IPS-15b (cell line): ENCODE results near the gene NKX2-2.
"Not testable (repeated sequence)": the region's sequence is repeated elsewhere in the genome, so short reads cannot be mapped to it uniquely, and the experiment has no call there.

Experiments used
- H3K27me3 ChIP-seq: one replicate; pipeline ENCODE4 v1.6.1; 2013; ENCODE audit warnings: low read length; ENCODE audit not compliant: control insufficient read depth, insufficient read depth
- H3K36me3 ChIP-seq: one replicate; pipeline ENCODE4 v1.6.1; 2013; ENCODE audit warnings: low read length; ENCODE audit not compliant: control insufficient read depth, insufficient read depth
- H3K4me1 ChIP-seq: one replicate; pipeline ENCODE4 v1.6.1; 2013; ENCODE audit warnings: mild to moderate bottlenecking, low read length; ENCODE audit not compliant: control insufficient read depth, insufficient read depth
- H3K4me3 ChIP-seq: one replicate; pipeline ENCODE4 v1.5.1; 2013; ENCODE audit warnings: low read depth, low read length
- H3K9ac ChIP-seq: one replicate; pipeline ENCODE4 v1.6.1; 2013; ENCODE audit warnings: low read depth, mild to moderate bottlenecking, low read length
- H3K9me3 ChIP-seq: one replicate; pipeline ENCODE4 v1.6.1; 2013; ENCODE audit warnings: mild to moderate bottlenecking, low read length; ENCODE audit not compliant: control insufficient read depth, insufficient read depth

Gene NKX2-2

DNA sequence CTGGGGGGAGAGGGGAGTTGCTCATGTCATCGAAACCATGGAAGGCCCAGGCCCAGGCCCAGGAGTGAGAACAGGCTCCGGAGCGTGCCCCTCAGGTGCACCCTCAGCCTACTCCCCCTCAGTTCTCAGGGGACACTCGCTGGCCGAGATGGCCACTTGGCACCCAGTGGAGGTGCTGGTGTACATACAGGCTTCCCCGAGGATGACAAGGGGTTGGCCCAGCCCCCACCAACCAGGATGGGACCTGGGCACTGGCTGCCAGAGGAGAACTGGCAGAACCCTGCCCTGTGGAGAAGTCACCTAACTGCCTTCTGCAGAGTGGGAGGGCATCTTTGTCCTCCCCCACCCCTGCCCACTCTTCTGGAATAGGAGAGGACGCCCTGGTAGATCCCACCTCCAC is 9.5 kb downstream of the NKX2-2 start:
- H3K27me3 ChIP-seq, result peaks cover 76% of the 10 kb centered on the region
- no peaks in the 10 kb centered on the region for H3K9me3 ChIP-seq

GRCh38 chr20:21503345-21503744 is 10.5 kb downstream of the NKX2-2 start:
- Histone ChIP-seq H3K4me1 (peaks cover 17% of the 10 kb centered on the region), H3K9me3 (no peaks in the 10 kb centered on the region), H3K36me3 (no peaks in the 10 kb centered on the region), H3K9ac (no peak overlapping the region), H3K27me3 (peaks cover 67% of the 10 kb centered on the region), H3K4me3 (no peak overlapping the region)

More for the DNA sequence above, 9.5 kb downstream of the NKX2-2 start:
- peaks cover 7% of the 10 kb centered on the region for H3K4me1 ChIP-seq
- H3K4me3 ChIP-seq, result no peak overlapping the region
- no peaks in the 10 kb centered on the region for H3K36me3 ChIP-seq
- H3K9ac ChIP-seq, result no peak overlapping the region

DNA sequence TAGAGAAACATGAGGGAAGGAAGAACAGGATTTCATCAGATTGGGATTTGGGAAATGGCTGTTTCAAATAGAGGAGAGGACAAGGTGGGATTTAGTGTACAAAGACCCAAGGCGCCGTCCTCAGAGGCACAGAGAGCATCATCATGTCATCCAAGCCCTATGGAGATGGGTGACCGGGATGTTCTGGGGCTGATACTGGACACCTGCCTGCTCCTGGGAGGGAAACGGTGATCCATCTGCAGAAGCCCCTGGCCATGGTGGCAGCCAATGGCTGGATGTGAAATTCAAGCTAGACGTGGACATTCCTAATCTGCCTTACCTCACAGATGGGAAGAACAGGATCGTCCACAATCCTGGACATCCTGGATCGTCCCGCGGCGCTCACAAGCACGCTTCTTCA is 12.7 kb downstream of the NKX2-2 start:
- no peaks in the 10 kb centered on the region for H3K9me3 ChIP-seq
- no peaks in the 10 kb centered on the region for H3K36me3 ChIP-seq
- H3K9ac ChIP-seq, result no peak overlapping the region
- peaks cover 46% of the 10 kb centered on the region for H3K27me3 ChIP-seq
- H3K4me3 ChIP-seq, result no peak overlapping the region
- H3K4me1 ChIP-seq, result peaks cover 15% of the 10 kb centered on the region

DNA sequence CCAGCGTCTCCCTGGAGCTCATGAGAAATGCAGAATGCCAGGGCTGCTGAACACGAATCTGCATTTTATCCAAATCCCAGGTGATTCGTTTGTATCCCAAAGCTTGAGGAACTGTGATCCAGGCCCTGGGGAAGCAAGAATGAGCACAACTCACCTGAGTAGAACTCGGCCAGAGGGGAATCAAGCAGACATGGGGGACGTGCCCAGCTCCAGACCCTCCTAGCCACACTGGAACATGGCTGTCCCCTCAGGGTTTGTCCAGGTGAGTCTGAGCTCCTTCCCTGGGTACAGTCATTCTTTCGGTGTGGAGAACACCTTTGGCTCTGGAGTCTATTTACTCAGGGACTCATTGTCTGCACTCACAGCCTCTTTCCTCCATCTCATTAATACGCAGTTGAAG is 13.3 kb downstream of the NKX2-2 start:
- Histone ChIP-seq H3K9ac (no peak overlapping the region), H3K4me3 (no peak overlapping the region), H3K27me3 (peaks cover 44% of the 10 kb centered on the region), H3K36me3 (no peaks in the 10 kb centered on the region), H3K4me1 (peaks cover 15% of the 10 kb centered on the region), H3K9me3 (no peaks in the 10 kb centered on the region)

DNA sequence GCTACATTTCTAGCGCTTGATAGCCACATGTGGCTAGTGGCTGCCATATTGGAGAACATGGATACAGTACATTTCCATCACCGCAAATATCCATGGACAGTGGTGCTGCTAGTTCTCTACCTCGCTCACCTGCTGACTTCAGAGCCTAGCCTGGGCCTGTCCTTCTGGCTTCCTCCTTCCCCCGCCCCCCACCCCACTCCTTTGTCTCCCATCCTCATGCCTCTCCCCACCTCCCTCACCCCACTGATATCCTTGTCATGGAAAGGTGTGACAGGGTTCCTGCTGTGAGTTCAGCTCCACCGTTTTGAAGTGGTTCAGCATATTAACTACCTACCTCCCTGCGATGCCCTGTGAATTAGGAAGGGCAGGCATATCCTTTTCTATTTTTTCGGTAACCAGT is 14.2 kb downstream of the NKX2-2 start:
- H3K36me3 ChIP-seq, result no peaks in the 10 kb centered on the region
- peaks cover 36% of the 10 kb centered on the region for H3K27me3 ChIP-seq
- H3K4me3 ChIP-seq, result no peak overlapping the region

DNA sequence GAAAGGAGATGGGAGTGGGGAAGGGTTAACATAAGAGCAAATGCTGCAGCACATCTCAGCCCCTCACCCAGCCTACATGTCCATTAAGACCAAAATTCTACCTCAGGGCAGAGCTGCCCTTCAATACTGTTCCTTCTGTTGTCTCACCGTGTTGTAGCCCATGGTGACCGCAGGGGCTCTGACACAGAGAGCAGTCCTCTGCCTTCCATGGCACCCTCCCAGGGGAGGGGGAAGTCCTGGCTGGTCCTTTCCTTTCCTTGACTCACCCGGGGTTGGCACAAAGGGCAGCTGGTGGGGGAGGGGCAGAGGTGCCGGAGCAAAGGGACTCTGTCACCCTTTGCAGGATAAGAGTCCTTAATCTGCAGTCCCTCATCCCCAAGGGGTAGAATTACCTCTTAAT is 15.2 kb downstream of the NKX2-2 start:
- H3K9ac ChIP-seq, result no peak overlapping the region
- no peak overlapping the region for H3K4me3 ChIP-seq
- H3K36me3 ChIP-seq, result no peaks in the 10 kb centered on the region
- H3K9me3 ChIP-seq, result no peaks in the 10 kb centered on the region
- H3K27me3 ChIP-seq, result peaks cover 25% of the 10 kb centered on the region
- peaks cover 13% of the 10 kb centered on the region for H3K4me1 ChIP-seq

More for the DNA sequence above, 14.2 kb downstream of the NKX2-2 start:
- Histone ChIP-seq H3K9ac (no peak overlapping the region), H3K4me1 (peaks cover 13% of the 10 kb centered on the region), H3K9me3 (no peaks in the 10 kb centered on the region)

DNA sequence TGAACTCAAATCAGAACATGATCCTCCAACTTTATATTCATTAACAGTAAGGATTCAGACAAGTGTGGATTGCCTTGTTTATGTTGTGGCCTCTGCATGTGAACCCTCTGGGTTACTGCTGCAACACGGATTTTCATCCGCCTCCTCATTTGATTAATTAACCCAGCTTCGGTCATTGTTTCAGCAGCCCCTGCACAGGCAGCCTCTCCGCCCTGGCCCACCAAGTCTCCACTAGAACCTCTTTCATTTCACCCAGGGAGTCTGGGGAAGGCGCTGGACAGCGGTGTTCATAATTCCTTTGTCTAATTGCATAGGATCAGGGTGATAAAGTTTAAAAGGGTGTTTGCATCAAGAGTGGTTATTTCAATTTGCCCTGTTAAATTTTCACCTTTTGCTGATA is 15.7 kb downstream of the NKX2-2 start:
- Histone ChIP-seq H3K9ac (no peak overlapping the region), H3K27me3 (peaks cover 21% of the 10 kb centered on the region), H3K4me1 (peaks cover 13% of the 10 kb centered on the region), H3K36me3 (no peaks in the 10 kb centered on the region), H3K4me3 (no peak overlapping the region), H3K9me3 (no peaks in the 10 kb centered on the region)

- Histone ChIP-seq H3K4me1 (peaks cover 13% of the 10 kb centered on the region), H3K36me3 (no peaks in the 10 kb centered on the region), H3K9me3 (no peaks in the 10 kb centered on the region), H3K9ac (no peak overlapping the region), H3K27me3 (peaks cover 14% of the 10 kb centered on the region), H3K4me3 (no peak overlapping the region)
Observed at GRCh38 chr20:21496452-21496851, 17.4 kb downstream of the NKX2-2 start.

- Histone ChIP-seq H3K27me3 (no peaks in the 10 kb centered on the region), H3K4me1 (no peaks in the 10 kb centered on the region), H3K4me3 (no peak overlapping the region), H3K36me3 (no peaks in the 10 kb centered on the region), H3K9ac (no peak overlapping the region), H3K9me3 (no peaks in the 10 kb centered on the region)
Observed at GRCh38 chr20:21493049-21493448, 20.8 kb downstream of the NKX2-2 start.

GRCh38 chr20:21490105-21490504 is 23.8 kb downstream of the NKX2-2 start:
- H3K4me1 ChIP-seq, result no peaks in the 10 kb centered on the region

DNA sequence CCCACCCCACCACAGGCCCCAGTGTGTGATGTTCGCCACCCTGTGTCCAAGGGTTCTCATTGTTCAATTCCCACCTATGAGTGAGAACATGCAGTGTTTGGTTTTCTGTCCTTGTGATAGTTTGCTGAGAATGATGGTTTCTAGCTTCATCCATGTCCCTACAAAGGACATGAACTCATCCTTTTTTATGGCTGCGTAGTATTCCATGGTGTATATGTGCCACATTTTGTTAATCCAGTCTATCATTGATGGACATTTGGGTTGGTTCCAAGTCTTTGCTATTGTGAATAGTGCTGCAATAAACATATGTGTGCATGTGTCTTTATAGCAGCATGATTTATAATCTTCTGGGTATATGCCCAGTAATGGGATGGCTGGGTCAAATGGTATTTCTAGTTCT is 33.7 kb downstream of the NKX2-2 start:
- not testable (repeated sequence) for H3K27me3 ChIP-seq, H3K36me3 ChIP-seq, H3K4me3 ChIP-seq, H3K9ac ChIP-seq, H3K9me3 ChIP-seq, H3K4me1 ChIP-seq

More at GRCh38 chr20:21490105-21490504, 23.8 kb downstream of the NKX2-2 start:
- H3K27me3 ChIP-seq, result no peaks in the 10 kb centered on the region
- no peaks in the 10 kb centered on the region for H3K36me3 ChIP-seq
- no peak overlapping the region for H3K9ac ChIP-seq
- H3K4me3 ChIP-seq, result no peak overlapping the region
- H3K9me3 ChIP-seq, result no peaks in the 10 kb centered on the region

- Histone ChIP-seq H3K9ac (no peak overlapping the region), H3K27me3 (no peaks in the 10 kb centered on the region), H3K4me3 (no peak overlapping the region), H3K36me3 (no peaks in the 10 kb centered on the region), H3K4me1 (no peaks in the 10 kb centered on the region), H3K9me3 (no peaks in the 10 kb centered on the region)
Observed at GRCh38 chr20:21465799-21466198, 48.1 kb downstream of the NKX2-2 start.

DNA sequence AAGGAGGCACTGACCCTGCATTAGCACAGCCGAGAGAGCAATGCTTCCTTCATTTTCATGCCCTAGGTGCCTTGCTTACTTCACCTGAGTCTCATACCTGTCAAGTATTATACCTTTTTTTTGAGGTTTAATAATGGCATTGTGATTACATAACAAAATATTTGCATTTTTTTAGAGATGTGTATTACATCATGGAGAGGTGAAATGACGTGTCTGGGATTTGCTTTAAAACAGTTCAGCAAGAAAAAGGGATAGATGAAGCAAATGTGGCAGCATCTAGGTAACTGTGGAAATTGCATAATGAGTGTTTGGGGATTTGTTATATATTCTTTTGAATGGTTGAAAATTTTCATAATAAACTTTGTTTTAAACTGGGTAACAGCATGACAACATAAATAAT is 48.9 kb downstream of the NKX2-2 start:
- Histone ChIP-seq H3K9ac (no peak overlapping the region), H3K4me3 (no peak overlapping the region), H3K36me3 (no peaks in the 10 kb centered on the region), H3K27me3 (no peaks in the 10 kb centered on the region), H3K4me1 (no peaks in the 10 kb centered on the region), H3K9me3 (no peaks in the 10 kb centered on the region)
